HG02943 (cell line): ENCODE measurements around the gene TFB1M.
A peak's percentile ranks its signal among the peaks of the same experiment; 100 is the strongest.
"Not testable (repeated sequence)": the region's sequence is repeated elsewhere in the genome, so short reads cannot be mapped to it uniquely, and the experiment has no call there.

Experiments used
- ATAC-seq: cut with Tn5 transposase; IDR thresholded peaks from one replicate; pipeline ENCODE4 v1.9.1; 2021; ENCODE audit warnings: mild to moderate bottlenecking, low read depth, moderate library complexity; ENCODE audit not compliant: unreplicated experiment

Gene TFB1M

GRCh38 chr6:155314092-155314772 is at the start of gene TFB1M:
Gene TFB1M, minus strand, starts transcription at chr6:155314484. Its CDS starts 56 bp downstream, at chr6:155314428.
- peak; percentile 97 for ATAC-seq

DNA sequence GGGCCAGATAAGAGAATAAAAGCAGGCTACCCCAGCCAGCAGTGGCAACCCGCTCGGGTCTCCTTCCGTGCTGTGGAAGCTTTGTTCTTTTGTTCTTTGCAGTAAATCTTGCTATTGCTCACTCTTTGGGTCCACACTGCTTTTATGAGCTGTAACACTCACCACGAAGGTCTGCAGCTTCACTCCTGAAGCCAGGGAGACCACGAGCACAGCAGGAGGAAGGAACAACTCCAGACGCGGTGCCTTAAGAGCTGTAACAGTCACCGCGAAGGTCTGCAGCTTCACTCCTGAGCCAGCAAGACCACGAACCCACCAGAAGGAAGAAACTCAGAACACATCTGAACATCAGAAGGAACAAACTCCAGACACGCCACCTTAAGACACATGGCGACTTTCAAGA is 49.7 kb upstream of the TFB1M start:
- not testable (repeated sequence) for ATAC-seq

DNA sequence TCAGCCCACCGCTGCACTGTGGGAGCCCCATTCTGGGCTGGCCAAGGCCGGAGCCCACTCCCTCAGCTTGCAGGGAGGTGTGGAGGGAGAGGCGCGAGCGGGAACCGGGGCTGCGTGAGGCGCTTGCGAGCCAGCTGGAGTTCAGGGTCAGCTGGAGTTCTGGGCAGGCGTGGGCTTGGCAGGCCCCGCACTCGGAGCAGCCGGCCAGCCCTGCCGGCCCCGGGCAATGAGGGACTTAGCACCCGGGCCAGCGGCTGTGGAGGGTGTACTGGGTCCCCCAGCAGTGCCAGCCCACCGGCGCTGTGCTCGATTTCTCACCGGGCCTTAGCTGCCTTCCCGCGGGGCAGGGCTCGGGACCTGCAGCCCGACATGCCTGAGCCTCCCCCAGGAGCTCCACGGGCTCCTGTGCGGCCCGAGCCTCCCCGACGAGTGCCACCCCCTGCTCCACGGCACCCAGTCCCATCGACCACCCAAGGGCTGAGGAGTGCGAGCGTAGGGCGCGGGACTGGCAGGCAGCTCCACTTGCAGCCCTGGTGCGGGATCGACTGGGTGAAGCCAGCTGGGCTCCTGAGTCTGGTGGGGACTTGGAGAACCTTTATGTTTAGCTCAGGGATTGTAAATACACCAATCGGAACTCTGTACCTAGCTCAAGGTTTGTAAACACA is 48.8 kb upstream of the TFB1M start:
- not testable (repeated sequence) for ATAC-seq

DNA sequence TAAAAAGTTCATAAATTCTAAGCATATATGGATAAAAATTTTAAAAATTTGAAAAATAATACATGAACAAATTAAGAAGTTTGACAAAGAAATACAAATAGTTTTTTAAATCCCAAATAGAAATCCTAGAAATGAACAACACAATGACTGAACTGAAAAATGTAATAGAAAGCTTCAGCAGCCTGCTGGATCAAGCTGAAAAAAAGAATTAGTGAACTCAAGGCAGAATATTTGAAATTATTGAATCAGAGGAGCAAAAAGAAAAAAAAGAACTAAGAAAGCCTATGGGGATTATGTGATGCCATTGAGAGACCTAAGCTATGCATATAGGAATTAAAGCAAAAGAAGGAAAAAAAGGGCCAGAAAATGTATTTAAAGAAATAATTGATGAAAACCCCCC is 39.9 kb upstream of the TFB1M start:
- ATAC-seq: no peak

DNA sequence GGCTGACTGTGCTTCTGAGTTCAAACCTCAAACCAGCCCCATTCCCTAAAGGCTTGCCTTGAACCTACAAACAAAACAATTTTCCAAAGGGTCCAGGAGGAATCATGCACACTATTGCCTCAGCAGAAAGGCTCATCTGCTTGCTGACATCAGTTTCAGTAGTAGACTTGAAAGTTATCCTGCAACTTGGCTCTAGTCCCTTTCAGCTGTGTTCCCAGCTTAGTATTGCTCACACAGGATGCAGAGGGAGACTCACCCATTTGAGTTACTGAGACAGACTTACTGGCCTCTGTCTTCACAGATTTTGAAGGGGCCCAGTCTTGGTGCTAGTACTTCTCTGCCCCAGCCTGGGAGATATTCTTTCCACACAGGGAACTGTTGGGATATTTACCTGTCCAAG is 38.5 kb upstream of the TFB1M start:
- no peak for ATAC-seq

GRCh38 chr6:155352130-155352420 is 37.8 kb upstream of the TFB1M start:
- no peak for ATAC-seq

DNA sequence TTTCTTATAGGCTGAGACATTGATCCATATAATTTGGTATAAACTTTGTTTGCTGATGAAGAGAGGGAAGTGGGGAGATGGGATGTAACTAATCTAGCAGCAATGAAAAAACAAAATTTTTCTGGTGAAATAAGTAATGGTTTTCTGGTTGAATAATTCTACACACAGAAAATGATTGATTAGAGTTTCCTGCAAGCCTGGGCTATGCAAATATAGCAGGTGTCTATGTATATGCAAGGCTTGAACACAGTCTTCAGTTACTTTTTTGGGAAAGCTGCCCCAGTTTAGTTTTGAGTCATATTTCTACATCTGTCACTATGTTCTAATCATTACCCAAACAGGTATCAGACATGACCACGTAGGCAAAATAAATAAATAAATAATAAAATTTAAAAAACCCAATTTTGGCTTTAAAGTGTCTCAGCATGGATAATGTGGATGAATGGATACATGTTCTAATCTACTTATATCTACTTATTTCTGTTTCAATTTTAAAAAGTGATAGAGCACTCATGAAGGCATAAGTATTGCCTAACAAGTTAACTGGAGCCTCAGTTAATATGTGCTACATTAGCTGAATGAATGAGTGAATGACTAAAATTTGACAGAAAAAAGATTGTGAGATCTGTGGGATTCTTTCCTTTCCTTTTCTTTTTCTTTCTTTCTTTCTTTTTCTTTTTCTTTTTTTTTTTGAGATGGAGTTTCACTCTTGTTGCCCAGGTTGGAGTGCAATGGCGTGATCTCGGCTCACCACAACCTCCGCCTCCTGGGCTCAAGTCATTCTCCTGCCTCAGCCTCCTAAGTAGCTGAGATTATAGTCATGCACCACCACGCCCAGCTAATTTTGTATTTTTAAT is 37.2 kb upstream of the TFB1M start:
- ATAC-seq: peak; percentile 96

DNA sequence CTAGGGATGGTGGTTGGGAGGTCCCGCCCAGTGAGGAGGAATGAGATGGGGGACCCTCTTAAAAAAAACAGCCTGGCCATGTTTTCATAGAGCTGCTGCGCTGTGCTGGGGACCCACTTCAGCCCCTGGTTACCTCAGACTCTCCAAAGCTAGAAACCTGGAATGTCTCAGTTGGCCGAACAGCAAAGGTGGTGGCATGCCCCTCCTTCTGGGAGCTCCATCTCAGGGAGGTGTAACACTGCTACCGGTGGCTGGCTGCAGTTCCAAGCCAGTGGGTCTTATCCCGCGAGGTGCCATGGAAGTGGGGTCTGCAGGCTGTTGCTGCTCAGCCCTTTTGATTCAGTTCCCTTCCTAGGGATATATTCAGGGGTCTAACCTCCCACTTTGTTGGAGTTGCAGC is 35.7 kb upstream of the TFB1M start:
- ATAC-seq: no peak

GRCh38 chr6:155349129-155349528 is 34.8 kb upstream of the TFB1M start:
- ATAC-seq: no peak

- no peak for ATAC-seq
Measured at GRCh38 chr6:155347800-155348199, 33.5 kb upstream of the TFB1M start.

GRCh38 chr6:155346957-155347356 is 32.7 kb upstream of the TFB1M start:
- ATAC-seq: no peak

DNA sequence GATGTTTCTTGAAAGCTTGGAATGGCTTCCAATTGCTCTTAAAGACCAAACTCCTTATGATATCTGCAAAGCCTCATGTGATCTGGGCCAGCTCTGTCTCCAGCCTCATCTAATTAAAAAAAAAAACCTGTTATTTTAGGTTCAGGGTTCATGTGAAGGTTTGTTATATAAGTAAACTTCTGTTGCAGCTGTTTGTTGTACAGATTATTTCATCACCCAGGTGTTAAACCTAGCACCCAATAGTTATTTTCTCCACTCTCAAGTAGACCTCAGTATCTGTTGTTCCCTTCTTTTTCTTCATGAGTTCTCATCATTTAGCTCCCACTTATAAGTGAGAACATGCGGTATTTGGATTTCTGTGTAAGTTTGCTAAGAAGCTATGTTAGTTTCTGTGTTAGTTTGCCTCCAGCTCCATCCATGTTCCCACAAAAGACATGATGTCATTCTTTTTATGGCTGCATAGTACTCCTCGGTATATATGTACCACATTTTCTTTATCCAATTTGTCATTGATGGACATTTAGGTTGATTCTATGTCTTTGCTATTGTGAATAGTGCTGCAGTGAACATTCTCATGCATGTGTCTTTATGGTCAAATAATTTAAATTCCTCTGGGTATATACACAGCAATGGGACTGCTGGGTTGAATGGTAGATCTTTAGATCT is 30.2 kb upstream of the TFB1M start:
- no peak for ATAC-seq

DNA sequence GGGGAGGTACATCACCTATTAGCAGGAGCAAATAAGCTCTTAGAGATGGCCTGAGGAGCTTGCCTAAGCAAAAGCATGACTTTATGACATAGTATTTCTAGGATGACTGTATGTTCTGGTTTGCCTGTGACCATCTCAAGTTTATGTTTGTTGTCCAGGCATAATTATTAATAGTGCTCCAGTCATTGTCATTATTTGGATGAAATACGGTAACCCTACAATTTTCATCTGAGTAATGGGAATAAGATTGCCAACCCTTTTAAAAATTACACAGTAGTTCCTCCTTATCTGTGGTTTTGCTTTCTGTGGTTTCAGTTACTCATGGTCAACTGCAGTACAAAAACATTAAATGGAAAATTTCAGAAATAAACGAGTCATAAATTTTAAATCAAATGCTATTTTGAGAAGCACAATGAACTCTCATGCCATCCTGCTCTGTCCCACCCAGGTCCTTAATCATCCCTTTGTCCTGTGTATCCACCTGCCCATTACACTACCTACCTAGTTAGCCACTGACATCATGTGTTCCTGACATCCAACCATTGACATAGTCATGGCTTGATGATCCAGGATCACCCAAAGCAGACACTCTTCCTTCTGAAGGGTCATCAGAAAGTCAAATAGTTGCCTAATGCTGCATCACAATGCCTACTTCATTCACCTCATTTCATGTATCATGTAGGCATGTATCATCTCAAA is 27.0 kb upstream of the TFB1M start:
- ATAC-seq: peak; percentile 72

DNA sequence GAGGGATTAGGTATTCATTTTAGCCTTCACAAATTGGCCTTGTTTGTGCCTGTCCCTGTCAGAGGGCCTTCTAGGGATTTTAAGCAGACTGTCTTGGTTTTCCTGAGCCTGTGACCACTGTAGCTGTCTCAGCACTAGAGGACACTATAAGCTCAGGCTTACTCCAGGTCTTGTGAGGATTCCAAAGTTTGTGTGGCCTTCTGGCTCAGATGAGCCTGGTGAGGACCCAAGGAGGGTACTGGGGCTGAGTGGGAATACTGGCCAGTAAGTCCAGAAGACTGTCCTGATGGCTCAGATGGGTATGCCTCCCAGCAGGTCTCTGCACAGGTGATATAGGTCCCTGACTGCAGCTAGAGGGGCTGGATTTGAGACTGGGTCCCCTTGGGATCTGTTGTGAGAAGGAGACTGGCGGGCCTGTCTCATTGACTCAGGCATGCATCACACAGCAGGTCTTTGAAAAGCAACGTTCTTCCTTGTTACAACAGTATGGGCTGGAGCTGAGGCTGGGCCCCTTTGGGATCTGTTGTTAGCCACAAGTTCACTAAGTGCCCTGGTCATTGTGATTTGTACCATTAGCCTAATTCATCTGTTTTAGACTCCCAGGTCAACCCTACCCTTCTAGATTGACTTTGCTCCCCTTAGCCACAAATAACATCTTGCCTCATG is 26.3 kb upstream of the TFB1M start:
- peak; percentile 26 for ATAC-seq

DNA sequence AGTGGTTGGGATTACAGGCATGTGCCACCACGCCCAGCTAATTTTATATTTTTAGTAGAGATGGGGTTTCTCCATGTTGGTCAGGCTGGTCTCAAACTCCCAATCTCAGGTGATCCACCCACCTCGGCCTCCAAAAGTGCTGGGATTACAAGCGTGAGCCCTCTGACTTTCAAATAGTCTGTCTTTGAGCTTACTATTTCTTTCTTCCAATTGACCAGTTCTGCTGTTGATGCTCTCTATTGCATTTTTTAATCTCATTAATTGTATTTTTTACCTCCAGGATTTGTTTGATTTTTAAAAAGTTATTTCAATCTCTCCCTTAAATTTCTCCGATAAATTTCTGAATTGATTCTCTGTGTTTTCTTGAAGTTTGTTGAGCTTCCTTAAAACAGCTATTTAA is 25.6 kb upstream of the TFB1M start:
- ATAC-seq: not testable (repeated sequence)

- ATAC-seq: not testable (repeated sequence)
Measured at GRCh38 chr6:155338237-155338636, 24.0 kb upstream of the TFB1M start.

- no peak for ATAC-seq
Measured at GRCh38 chr6:155335265-155335664, 21.0 kb upstream of the TFB1M start.

DNA sequence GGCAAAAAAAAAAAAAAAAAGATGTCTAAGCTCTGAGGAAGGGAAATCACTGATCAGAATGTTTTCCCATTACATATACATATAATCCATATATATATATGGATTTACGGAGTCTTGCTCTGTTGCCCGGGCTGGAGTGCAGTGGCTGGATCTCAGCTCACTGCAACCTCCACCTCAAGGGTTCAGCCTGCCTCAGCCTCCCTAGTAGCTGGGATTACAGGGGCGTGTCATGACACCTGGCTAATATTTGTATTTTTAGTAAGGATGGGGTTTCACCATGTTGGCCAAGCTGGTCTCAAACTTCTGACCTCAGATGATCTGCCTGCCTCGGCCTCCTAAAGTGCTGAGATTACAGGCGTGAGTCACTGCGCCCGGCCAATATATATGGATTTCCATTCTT is 19.8 kb upstream of the TFB1M start:
- ATAC-seq: not testable (repeated sequence)

DNA sequence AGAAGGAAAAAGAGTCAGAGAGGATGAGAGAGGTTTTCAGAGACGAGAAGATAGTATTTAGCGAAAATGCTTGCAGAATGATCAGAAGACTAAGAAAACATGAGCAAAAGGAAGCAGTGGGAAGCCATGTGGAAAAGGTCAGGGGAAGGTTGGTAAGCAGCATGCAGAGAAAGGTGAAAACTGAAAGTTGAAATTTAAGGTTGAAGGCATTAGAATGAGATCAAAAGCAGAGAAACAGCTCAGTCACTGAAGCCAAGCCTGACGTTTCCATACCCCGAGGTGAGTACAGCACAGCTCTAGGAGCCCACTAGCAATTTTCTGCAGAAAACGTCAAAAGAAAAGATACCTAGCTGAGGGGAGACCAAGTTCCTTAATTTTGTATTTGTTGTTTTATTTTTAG is 19.1 kb upstream of the TFB1M start:
- no peak for ATAC-seq

- ATAC-seq: no peak
Measured at GRCh38 chr6:155330922-155331321, 16.6 kb upstream of the TFB1M start.
